GM12874 (cell line): Measurements from ENCODE around the gene MTHFR.

Source experiments
- CTCF ChIP-seq: IDR thresholded peaks from 2 replicates; pipeline ENCODE4 v1.5.1; 2011; ENCODE audit warnings: low read depth, mild to moderate bottlenecking, control low read depth, low read length, moderate library complexity; ENCODE audit not compliant: insufficient read depth

Gene MTHFR

DNA sequence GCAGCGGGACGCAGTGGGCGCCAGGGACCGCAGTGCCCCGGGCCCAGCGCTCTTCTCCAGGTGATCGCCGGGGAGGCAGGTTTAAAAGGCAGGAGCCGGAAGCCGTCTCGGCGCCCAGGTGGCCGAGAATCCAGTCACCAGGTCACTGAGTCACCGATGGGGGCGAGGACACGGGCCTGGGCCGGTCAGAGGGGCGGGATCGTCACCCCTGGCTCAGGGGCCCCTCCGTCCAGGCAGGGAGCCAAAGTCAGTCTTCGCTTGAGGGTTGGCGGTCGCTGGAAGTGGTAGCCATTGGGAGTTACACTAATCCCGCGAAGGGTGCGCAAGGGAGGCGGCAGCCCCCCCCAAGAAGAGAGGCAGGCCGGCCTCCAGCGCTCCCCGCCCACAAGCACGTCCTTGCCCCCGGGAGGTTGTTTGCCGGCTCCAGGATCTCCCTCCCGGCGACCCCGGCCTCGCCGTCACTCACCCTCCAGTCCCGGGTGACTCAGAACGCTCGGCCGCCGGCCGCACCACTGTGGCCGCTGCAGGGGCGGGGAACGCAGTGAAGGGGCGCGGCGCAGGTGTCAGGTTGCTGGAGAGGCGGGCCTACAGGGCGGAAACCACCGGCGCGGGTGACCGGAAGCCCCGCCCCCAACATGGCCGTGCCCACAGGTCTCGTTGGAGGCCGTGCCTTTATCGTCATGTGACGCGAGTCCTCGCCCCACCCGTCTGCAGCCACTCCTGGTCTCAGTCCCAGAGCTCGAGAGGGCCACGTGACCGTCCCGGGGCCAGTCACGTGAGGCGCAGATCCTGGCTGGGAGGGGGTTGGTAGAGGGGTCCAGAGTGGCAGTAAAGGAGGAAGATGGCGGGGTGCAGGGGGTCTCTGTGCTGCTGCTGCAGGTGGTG is at the start of gene MTHFR, which contains the start of gene CLCN6:
Gene MTHFR (minus strand): TSS at position 543 of the 885 bp plus-strand sequence. CDS start 2,848 bp downstream, outside the sequence.
Gene CLCN6 (plus strand): TSS at position 770 of the 885 bp plus-strand sequence. CDS start 72 bp downstream, at position 842.
- no peak for TF ChIP-seq CTCF

DNA sequence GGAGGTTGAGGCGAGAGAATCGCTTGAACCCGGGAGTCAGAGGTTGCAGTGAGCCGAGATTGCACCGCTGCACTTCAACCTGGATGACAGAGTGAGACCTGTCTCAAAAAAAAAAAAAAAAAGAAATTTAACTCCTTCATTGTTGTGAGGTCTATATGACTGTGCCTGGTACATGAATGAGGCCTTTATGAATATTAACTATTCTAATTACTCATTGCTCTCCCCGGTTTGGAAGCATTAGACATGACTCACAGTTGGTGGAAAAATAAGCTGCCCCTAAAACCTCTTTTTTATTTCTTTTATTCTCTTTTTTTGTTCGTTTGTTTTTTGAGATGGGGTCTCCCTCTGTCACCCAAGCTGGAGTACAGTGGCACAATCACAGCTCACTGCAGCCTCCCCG is 49.7 kb upstream of the MTHFR start:
- no peak for TF ChIP-seq CTCF

- TF ChIP-seq CTCF = no peak
Observed at GRCh38 chr1:11854519-11854918, 48.8 kb upstream of the MTHFR start.

GRCh38 chr1:11851180-11851579 is 45.4 kb upstream of the MTHFR start:
- no peak for TF ChIP-seq CTCF

DNA sequence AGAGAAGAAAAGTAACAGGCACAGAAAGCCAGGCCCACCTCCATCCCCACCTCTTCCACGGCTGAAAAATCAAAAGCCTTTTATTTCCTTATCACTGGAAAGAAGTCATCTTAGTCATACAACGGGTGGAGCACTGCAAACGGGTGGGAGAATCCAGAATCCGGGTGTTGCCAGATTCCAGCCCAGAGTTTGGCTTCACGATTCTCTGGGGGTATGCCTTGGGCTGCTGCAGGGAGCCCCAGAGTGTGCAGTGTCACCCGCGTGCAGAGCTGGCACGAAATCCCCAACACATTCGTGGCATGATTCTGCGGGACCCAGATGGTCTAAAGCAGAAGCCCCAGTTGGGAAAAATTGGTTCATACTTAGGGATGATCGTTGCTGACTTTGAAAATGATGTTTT is 44.4 kb upstream of the MTHFR start:
- TF ChIP-seq CTCF = no peak

DNA sequence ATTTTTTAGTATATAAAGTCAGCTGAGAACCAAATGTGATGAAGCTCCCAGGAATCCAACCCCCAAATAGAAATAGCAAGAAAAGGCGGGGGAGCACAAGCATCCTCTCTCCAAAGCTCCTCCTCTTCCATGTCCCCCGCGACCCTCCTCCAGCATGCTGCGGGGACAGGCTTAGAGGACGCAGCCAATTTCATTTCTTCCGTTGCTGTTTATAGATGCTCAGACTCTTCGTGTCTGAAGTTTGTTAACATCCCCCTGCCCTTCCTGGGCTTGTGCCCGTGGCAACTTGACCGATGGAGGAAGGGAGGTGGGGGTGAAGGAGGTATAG is 42.6 kb upstream of the MTHFR start:
- TF ChIP-seq CTCF = no peak

DNA sequence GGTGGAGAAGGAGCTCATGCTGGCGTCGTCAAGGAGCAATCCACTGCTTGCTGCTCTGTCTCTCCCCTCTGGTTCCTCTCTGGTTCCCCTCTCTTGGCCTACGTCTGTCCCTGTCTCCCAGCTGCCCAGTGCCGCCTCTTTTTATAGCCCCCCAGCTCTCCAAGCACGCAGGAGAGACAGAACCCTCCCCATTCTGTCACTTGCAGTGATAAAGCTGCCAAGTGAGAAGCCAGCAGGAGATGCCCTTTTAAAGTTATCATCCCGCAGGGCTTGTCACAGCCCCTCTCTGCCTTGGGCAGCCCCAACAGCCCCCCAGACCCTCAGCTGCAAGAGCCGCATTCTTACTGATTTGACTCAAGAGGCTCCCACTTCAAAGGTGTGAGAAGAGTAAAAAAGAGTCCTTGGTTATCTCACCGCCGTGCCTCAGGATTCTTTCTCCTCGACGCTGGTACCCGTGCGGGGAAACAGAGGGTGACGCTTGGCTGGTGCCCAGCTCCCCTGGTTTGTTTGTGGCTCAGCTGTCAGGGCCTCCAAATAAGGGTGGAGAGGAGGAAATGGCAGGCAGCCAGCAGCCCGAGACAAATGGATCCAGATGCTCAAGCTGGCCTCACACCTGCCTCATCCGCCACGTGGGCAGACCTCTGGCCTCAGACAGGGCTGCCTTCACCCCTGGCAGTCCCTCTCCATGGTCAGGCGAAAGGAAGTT is 42.1 kb upstream of the MTHFR start, which contains the start of gene NPPA:
Gene NPPA (minus strand): TSS at position 117 of the 706 bp plus-strand sequence. CDS start 99 bp downstream, at position 18.
- TF ChIP-seq CTCF = no peak
